Prostate gland (tissue), 2 donors: ENCODE data around the gene SLK.

Experiments used
- CTCF ChIP-seq, 4 experiments: fragments of 200-600 bp in 2 of 4; fragments of 450-650 bp in 2 of 4; sonication (generic) in 2 of 4; IDR thresholded peaks; 1 replicate in 3 of 4; 2 replicates in 1 of 4; pipeline ENCODE4 v1.5.1; 2016 to 2019; ENCODE audit warnings: antibody characterized with exemption in 4 of 4, mild to moderate bottlenecking in 2 of 4, moderate library complexity in 2 of 4
- POLR2A ChIP-seq: fragments of 450-650 bp; IDR thresholded peaks from one replicate; pipeline ENCODE4 v1.6.1; 2016; ENCODE audit warnings: antibody characterized with exemption, mild to moderate bottlenecking

DNA sequence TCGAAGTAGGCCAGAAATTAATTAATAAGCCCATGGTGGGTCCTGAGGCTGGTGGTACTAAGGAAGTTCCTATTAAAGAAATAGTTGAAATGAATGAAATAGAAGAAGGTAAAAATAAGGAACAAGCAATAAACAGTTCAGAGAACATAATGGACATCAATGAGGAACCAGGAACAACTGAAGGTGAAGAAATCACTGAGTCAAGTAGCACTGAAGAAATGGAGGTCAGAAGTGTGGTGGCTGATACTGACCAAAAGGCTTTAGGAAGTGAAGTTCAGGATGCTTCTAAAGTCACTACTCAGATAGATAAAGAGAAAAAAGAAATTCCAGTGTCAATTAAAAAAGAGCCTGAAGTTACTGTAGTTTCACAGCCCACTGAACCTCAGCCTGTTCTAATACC is 36.0 kb downstream of the SLK start:
- TF ChIP-seq CTCF (IDR thresholded peaks at IDR 0.05) (no peak), POLR2A (no peak)
